Adipose tissue (tissue), 3 donors: Measurements from ENCODE around the gene FAM193B. TPM values are rescaled to one million over a fixed set of nuclear protein-coding genes. Genes with fewer than 3 reads are reported as not detected.

Experiments
- H3K27ac ChIP-seq: one replicate; pipeline ENCODE4 v1.5.1; 2013; ENCODE audit warnings: low read depth, low read length
- WGBS, 3 donors: extraction: QIAGEN DNeasy Blood & Tissue Kit; methylation state at CpG; one replicate each; pipeline ENCODE4 v1.1.7; 2013; 5-methylcytosine and 5-hydroxymethylcytosine counted together
- polyA plus RNA-seq, 3 donors: library from polyadenylated mRNA; stranded (reverse); fragments of 200-250 nt; gene quantifications; one replicate each; pipeline ENCODE4 v1.2.3, GENCODE V29; 2013
- donor health status: healthy with polysubstance abuse.
- donor health status: Bipolar disorder and iron deficiency.
- donor health status: healthy.

The FAM193B gene
- 100 to 1,000 TPM in 1 of 3 donors, 10 to 100 TPM in 2; 61.5 to 201 (median 72.5) TPM for polyA plus RNA-seq

DNA sequence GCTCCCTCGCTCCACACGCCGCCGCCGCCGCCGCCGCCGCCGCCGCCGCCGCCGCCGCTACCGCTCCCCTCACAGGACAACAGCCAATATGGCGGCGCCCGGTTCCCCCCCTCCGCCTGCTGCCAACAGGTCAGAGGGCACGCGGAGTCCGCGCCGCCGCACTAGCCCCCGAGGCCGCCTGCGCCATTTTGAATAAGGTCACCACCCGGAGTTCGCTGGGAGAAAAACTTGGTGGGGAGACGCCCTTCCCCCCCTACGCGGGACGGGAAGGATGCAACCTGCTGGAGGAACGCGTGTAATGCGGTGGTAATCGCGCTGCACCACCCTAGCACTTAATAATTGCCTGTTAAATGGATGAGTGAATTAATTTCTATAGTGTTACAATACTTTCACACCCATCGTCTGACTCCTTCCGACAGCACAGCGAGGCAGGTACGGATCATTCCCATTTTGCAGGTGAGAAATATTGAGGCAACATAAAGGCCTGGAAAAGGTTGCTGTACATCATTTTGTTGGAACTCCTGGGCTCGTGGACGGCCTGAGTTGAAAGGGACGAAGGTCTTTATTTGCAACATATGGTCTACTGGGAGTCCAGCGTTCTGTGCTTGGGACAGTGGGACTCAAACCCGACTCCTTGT is at the start of gene FAM193B:
Gene FAM193B (minus strand): TSS at position 90 of the 638 bp plus-strand sequence. CDS start 105 bp downstream, outside the sequence.
- 6 to 10% (median 10%) methylated on average over 30 to 49 of the region's 49 CpGs for WGBS, 3 donors
- peak within 1 kb of the TSS; percentile 42 for H3K27ac ChIP-seq

DNA sequence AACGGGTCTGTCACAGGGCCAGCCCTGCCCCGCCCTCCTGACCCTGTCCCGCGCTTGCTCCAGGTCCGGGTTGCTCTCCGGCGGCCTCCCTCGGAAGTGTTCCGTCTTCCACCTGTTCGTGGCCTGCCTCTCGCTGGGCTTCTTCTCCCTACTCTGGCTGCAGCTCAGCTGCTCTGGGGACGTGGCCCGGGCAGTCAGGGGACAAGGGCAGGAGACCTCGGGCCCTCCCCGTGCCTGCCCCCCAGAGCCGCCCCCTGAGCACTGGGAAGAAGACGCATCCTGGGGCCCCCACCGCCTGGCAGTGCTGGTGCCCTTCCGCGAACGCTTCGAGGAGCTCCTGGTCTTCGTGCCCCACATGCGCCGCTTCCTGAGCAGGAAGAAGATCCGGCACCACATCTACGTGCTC is 49.8 kb upstream of the FAM193B start:
- WGBS, 3 donors: 90 to 93% (median 92%) methylated on average over 26 to 27 of the region's 27 CpGs
- no peak overlapping the region for H3K27ac ChIP-seq

DNA sequence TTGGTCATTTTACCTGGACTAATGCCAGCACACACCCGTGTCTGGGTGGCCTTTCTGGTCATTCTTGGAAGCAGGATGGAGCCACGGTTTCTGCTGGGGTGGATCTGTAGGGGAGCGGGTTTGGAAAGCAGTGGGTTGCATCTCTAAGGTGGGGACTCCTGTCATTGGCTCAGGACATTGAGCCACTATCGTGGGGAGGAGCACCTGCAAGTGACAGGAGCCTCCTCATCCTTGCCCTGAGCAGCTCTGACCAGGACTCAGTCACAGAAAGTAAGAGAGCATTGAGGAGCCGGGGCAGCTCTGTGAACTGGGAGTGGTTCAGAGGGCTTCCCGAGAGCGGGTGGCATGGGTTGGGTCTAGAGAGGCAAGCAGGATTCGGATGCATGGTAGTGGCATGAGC is 49.3 kb upstream of the FAM193B start:
- H3K27ac ChIP-seq: no peak overlapping the region
- 81 to 83% (median 81%) methylated on average over 8 of the region's 8 CpGs for WGBS, 3 donors

DNA sequence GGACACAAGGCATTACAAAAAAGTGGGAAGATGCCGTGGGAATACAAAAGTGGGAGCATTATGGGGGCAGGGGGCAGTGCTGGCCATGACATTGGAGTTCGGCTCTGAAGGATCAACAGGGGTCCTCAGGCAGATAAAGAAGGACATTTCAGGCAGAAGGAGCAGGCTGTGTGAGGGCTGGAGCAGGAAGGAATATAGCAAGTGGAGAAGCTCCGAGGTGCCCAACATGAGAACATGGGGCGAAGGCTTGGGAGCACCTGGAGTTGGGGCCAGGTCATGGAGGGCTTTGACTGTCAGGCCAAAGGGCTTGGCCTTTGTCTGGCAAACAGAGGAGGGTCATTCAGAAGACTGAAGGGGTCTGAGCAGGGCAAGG is 48.1 kb upstream of the FAM193B start:
- no peak overlapping the region for H3K27ac ChIP-seq
- 89 to 92% (median 91%) methylated on average over 4 of the region's 4 CpGs for WGBS, 3 donors

DNA sequence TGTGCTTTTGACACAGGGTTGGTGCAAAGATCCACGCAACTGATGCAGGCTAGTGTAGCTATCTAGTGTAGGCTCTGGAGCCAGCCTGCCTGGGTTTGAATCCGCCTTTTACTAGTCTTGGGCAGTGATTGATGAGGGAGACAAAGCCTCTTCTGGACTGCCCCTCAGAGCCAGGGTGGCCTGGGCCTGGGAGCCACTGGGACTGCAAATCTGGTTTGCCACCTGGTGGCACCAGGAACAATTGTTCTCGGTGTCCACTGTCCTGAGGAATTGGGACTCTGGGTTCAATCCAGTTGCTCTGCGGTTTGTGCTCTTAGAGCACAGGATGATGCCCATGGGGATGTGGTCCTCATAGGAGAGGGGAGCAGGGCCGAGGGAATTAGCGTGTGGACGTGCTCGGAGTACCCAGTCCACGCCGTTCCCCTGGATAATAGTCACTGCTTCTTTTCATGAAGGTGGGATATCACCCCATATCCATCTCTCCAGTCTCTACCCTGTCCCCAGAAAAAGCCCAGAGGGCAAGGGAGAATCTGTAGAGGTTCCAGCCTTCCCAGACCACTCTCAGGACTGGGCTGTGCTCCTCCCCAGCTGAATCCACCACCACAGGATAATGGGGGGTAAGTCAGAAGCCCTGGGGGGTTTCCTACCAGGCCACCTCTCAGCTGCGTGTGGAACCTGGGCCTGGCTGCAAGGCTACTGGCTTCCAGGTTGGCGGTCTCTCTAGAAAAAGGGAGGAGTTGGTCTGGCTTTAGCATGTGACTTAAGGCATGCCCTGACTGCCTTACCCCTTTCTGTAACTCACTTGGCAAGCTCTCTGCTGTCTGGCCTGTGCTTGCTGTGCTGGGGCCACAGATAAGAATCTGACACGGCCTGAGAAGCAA is 47.5 kb upstream of the FAM193B start:
- WGBS, 3 donors: 81 to 88% (median 88%) methylated on average over 13 of the region's 13 CpGs
- H3K27ac ChIP-seq: no peak overlapping the region

DNA sequence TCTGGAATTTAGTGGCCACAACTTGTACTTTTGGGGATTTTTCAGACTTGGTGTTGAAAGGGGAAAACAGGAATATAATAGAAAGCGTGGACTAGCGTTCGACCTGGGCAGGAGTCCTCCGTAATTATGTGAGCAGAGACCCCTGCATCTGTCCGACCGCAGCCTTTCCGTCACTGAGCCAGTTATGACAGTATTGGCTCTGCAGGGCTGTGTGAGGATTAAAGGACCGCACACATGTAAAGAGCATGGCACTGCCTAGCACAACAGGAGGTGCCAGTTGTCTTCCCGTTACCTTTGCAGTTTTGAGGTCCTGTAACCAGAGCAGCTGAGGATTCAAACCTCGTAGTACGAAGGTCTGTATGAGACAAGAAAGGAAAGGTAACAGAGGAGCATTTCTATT is 46.8 kb upstream of the FAM193B start:
- WGBS, 3 donors: 86 to 95% (median 90%) methylated on average over 11 of the region's 11 CpGs
- H3K27ac ChIP-seq: no peak overlapping the region

DNA sequence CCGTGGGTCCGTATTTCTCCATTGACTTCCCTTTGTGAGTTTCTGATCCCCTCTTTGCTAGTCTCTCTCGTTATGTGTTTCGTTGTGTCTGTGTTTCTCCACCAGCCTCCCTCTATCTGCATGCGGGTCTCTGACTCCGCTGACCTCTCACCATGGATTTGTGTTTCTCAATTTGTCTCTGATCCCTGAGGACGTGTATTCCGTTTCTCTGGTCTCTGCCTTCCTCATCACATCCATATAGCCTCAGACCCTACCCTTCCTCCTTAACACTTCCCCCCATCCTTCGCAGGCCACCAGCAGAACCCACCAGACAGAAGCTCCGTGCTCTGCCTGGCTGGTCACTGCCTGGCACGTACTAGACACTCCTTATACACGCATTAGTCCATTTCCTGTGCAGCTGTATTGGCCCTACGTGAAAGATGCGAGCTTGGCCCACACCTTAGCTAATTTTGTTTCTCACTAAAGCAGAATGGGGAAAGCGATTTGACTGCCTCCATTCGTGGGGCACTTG is 46.2 kb upstream of the FAM193B start:
- no peak overlapping the region for H3K27ac ChIP-seq
- WGBS, 3 donors: 3 to 5% (median 4%) methylated on average over 16 of the region's 16 CpGs

DNA sequence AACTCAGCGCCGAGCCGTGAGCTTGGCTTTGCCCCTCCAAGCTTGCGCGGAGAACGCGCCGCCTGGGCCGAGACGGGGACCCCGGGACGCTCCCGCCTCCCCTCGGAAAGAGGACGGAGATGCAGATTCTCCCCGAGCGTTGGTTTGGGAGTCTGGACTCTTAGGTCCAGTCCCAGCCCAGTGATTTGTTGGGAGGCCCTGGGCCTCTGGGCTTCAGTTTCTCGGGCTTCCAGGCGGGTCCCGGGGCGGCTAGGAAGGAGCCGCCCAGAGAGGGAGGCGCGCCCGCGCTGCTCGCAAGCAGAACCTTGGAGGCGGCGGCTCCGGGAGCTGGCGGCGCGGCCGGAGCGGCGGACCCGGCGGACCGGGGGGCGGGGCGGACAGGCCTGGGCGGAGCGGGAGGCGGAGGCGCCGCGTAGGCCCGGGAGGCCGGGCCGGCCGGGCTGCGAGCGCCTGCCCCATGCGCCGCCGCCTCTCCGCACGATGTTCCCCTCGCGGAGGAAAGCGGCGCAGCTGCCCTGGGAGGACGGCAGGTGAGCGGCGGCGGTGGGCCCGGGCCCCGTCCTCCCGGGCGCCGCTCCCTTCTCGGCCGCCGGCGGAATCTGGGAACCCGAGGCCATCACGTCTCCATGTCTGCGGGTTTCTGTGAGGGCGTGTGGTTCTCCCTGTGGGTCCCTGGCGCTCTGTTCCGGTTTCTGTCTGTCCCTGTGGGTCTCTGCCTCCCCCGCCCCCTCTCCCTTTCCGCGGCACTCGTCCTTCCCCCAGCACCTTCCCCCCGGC is 45.6 kb upstream of the FAM193B start, which contains the start of gene B4GALT7:
Gene B4GALT7 (plus strand): TSS at position 402 of the 777 bp plus-strand sequence. CDS start 79 bp downstream, at position 481.
- WGBS, 3 donors: 0 to 1% (median 0%) methylated on average over 56 to 85 of the region's 86 CpGs
- H3K27ac ChIP-seq: no peak within 1 kb of the TSS

DNA sequence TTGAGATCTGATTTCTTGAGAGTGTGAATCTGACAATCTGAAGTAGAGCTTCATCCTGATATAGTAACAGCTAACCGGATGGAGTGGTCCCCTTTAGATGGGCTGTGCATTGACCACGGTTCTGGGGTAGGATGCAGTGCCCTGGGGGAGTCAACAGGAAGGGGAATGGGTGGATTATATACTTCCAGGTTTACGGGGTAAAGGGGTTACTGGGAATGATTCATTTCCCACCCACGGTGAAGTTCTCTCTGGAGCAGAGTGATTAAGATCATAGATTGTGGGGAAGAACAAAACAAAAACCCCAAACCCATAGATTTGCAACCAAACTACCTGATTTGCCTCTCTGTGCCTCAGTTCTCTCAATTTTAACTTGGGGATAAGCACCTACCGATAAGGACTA is 44.1 kb upstream of the FAM193B start:
- H3K27ac ChIP-seq: no peak overlapping the region
- WGBS, 3 donors: 26 to 37% (median 28%) methylated on average over 5 of the region's 5 CpGs

DNA sequence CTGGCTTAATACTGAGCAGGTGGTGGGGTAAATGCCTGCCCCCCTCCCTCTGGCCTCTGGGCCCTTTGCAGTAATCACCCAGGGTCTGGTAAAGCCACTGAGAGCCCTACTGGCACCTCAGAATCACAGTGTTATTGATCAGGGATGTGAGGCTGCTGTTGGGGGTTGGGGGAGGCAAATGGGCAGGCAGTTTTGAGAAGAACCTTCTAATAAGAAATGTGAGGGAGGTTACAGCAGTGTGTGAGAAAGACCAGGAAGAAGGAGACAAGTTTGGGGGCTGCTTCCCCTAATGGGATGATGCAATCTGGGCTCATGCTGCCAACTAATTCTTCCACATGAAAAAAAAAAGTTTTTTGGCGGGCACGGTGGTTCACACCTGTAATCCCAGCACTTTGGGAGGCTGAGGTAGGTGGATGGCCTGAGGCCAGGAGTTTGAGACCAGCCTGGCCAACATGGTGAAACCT is 42.4 kb upstream of the FAM193B start:
- no peak overlapping the region for H3K27ac ChIP-seq
- WGBS, 3 donors: 82 to 91% (median 85%) methylated on average over 2 of the region's 2 CpGs

DNA sequence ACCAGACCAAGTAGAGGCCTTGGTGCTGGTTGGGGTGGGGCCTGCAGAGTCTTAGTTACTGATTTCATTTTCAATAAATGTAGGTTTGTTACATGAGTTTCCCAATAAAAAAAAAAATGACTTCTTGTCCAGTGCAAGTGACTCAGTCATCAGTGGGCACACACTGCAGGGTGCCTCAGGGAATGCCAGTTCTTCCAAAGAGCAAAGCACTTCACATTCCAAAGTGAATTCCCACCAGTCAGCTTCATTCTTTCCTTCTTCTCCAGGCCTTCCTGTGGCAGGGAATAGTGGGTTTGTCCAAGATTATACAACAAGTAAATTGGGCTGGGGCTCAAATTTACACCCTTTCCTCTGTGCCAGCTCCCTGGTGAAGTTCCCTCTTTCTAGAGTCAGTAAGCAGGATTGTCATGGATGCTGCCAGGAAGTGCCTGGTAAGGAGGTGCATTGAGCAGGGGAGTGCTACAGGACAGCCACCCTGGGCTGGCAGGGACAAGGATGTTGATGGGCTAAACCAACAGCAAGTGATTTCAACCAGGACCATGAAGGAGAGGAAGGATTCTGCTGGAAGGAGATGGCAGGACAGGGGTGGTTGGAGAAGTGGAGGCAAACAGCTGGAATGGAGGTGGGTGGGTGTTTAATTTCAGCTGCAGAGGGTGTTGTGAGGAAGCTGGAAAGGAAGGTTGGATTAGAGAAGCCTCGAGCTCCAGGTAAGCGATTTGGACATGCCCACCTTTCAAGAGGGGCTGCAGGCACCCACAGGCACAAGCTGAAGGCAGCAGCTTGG is 41.8 kb upstream of the FAM193B start:
- 93 to 100% (median 95%) methylated on average over 2 of the region's 2 CpGs for WGBS, 3 donors
- no peak overlapping the region for H3K27ac ChIP-seq

DNA sequence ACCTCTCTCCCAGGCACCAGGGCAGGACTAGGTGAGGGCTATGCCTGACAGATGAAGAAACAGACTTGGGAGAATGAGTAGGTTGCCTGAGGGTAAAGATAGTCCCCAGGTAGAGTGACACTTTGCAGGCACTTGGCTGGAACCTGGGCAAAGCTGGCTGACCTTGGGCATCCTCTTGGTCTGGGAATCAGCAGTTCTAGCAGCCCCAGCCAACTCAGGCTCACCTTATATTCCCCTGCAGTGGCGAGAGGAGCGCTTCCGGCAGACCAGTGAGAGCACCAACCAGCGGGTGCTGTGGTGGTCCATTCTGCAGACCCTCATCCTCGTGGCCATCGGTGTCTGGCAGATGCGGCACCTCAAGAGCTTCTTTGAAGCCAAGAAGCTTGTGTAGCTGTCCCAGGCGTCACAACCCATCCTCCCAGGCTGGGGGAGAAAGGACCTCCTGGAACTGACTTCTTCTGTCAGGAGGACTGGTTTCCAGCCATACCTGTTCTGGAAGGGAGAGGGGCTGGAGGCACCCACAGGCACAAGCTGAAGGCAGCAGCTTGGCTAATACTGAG is 40.7 kb upstream of the FAM193B start:
- no peak overlapping the region for H3K27ac ChIP-seq
- 89 to 96% (median 95%) methylated on average over 8 of the region's 8 CpGs for WGBS, 3 donors

DNA sequence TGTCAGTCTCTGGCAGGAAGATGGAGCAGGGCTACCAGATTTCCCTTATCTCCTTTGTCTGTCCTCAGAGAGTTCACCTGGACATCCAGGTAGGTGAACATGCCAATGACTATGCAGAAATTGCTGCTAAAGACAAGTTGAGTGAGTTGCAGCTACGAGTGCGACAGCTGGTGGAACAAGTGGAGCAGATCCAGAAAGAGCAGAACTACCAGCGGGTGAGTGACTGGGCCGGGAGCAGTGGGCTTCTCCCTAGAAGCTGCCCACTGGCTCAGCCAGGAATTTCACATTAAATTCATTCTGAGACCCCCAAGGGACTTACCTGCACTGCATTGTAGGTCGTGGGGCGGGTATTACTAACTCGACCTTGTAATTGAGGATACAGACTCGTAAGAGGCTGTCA is 39.7 kb upstream of the FAM193B start:
- no peak overlapping the region for H3K27ac ChIP-seq
- WGBS, 3 donors: 71 to 93% (median 92%) methylated on average over 8 of the region's 8 CpGs

DNA sequence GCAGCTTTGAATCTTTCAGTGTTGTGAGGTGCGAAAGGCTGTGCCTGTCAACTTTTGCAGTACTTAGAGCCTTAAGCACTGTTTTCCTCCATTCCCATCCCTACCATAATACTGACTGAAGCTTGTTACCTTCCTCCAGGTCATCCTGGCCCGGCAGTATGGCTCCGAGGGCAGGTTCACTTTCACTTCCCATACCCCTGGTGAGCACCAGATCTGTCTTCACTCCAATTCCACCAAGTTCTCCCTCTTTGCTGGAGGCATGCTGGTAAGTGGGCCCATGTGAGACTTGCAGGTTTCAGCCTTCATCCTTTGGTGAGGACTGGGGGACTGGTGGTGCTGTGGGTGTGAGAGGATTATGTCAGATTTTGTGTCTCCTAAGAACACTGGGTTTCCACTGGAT is 39.1 kb upstream of the FAM193B start:
- H3K27ac ChIP-seq: no peak overlapping the region
- 56 to 89% (median 88%) methylated on average over 3 of the region's 3 CpGs for WGBS, 3 donors

DNA sequence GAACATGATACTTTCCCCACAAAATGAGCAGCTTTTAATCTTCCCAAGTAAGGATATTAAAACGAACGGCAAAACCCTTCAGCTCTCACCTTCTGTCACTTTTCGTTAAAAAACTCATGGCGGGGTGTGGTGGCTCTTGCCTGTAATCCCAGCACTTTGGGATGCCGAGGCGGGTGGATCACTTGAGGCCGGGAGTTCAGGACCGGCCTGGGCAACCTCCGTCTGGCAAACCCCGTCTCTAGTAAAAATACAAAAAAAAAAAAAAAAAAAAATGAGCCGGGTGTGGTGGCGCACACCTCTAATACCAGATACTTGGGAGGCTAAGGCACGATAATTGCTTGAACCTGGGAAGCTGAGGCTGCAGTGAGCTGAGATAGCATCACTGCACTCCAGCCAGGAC is 38.5 kb upstream of the FAM193B start:
- WGBS, 3 donors: 49 to 83% (median 82%) methylated on average over 13 of the region's 13 CpGs

DNA sequence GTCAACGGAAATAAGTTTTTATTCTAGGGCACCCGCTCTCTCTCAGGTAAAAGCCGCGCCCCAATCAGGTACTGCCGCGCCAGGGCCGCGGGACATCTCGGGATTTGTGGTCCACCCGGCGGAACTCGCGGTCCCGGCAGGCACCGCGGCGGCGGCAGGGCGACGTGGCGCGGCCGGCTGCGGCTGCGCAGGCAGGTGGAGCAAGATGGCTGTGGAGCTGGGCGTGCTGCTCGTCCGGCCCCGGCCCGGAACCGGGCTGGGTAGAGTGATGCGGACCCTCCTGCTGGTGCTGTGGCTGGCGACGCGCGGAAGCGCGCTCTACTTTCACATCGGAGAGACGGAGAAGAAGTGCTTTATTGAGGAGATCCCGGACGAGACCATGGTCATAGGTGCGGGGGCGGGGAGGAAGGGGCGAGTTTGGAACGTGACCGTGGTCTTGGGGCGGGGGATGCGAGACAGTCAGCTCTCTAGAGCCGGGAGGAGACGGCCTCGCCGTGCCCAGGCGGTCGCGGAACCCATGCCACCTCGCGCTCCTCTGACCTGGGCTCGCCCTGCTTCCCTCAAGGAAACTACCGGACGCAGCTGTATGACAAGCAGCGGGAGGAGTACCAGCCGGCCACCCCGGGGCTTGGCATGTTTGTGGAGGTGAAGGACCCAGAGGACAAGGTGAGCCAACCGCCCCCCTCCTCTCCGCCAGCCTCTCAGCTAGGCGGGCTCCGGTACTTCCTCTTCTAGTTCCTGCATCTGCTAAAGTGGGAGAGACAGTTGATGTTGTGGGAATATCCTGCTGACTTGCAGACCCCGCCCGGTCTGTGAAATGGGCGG is 37.9 kb upstream of the FAM193B start, which contains the start of gene TMED9:
Gene TMED9 (plus strand): TSS at position 194 of the 825 bp plus-strand sequence. CDS start 12 bp downstream, at position 206.
- 0 to 1% (median 0%) methylated on average over 67 to 71 of the region's 71 CpGs for WGBS, 3 donors
- H3K27ac ChIP-seq: no peak within 1 kb of the TSS

More for the DNA sequence above, 38.5 kb upstream of the FAM193B start:
- H3K27ac ChIP-seq: no peak overlapping the region

DNA sequence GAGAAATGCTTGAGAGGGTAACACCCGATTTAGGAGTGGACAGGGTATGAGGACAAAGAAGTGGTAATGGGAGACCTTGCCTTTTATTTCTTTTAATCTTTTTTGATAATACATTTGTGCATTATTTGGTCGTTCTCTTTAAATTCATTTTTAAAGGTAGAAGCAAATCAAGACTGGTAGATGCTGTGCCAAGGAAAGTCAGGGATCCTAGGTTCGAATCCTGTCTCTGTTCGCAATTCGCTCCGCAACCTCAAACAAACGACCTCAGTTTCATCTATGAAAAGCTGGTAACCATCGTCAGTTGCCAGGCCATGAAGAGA is 37.3 kb upstream of the FAM193B start:
- 14 to 17% (median 14%) methylated on average over 8 of the region's 8 CpGs for WGBS, 3 donors
- no peak overlapping the region for H3K27ac ChIP-seq
